Activated CD4-positive, CD25-positive, alpha-beta regulatory T cell treated with anti-CD3 and anti-CD28 coated beads, Interleukin-2, amount 50 U/mL, for 72 hours (primary cell): ENCODE measurements around the gene DVL3.
"Not testable (repeated sequence)": the region's sequence is repeated elsewhere in the genome, so short reads cannot be mapped to it uniquely, and the experiment has no call there.

ENCODE experiments used
- DNase-seq: peaks from one replicate; pipeline ENCODE4 v3.0.0; 2021

DVL3 gene

DNA sequence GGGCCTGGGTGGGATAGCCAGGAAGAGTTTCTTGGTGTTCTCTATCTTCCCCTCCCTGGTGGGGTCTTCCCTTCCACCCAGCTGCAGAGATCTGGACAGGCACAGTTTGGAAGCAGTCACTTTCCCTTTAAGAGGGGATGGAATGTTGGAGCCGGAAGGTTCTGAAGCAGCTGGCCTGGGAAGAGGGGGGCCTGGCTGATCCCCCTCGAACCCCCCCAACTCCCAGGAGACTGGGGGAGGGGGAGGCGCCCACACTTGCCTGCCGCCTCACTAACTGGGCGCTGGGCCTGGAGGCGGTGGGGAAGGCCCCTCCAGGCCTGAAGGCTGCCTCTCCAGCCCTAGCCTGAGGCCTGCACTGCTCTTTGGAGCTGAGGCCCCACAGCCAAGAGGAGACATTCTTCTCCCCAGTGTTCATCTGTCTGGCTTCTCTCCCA, 1.4 kb downstream of the DVL3 start:
- no peak for DNase-seq

DNA sequence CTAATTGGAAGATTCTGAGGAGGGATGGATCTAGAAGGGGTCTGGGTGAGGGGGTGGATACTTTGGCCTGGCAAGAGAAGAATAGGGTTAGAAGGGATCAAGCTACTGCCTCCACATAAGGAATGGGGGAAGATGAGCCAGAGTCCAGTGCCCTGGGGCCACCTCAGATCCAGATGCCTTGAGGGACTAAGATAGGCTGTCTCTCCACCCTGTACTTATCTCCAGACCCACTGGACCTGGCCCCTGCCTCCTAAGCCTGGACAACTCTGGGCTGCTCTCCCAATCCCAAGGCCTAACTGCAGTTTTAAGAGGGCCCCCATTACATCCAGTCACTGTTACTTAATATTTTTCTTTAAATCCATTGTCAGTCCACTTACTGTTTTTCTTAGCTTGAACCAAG, 2.0 kb downstream of the DVL3 start:
- DNase-seq = no peak

DNA sequence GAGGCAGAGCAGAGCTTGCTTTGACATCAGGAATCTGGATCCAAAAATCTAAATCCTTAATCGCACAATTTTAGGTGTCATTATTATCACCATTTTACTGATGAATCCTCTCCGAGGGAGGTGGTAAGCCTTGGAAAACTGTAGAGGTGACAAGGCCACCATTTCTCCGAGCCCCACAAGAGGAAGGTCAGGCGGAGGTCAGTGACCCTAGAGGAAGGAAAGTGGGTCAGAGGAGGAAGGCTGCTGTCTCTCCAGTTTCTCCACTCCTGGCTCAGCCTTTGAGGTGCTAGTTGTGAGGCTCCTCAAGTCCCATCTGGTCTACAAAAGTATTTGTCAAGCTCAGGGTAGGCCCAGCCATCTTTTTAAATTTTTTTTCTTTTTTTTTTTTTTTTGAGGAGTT, 3.2 kb downstream of the DVL3 start:
- no peak for DNase-seq

DNA sequence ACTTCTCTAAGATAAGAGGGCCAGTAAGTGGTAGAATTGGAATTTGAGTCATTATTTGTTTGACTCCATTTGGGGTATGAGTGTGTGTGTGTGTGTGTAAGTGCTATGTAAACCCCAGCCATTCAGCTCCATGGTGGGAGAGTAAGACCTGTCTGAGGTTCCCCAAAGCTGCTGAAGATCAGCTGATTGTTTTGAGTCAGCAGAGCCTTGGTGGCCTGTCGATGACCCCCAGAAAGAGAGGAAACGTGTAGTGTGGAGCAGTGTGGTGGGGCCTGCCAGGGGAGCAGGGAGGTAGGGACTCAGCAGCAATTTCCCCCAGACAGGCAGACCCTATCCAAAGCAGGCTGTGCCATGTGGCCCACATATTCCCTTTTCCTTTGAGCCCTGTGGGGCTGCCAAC, 5.3 kb downstream of the DVL3 start:
- DNase-seq = no peak

DNA sequence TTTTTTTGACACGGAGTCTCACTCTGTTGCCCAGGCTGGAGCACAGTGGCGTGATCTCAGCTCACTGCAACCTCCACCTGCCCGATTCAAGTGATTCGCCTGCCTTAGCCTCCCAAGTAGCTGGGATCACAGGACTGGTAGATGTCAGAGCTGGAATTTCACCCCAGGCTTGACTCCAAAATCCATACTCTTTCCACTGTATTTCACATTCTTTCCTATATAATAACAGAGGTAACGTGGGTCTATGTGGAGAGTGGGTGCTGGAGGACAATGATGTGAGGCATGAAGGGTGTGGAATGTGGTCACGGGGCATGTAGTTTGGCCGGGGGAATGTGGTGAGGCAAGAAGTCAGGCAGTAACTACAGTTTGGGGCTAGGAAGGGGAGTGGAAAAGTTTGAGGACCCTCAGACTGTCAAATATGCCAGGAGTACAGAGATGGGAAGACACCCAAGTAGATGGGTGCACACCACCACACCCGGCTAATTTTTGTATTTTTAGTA, 7.4 kb downstream of the DVL3 start:
- not testable (repeated sequence) for DNase-seq

DNA sequence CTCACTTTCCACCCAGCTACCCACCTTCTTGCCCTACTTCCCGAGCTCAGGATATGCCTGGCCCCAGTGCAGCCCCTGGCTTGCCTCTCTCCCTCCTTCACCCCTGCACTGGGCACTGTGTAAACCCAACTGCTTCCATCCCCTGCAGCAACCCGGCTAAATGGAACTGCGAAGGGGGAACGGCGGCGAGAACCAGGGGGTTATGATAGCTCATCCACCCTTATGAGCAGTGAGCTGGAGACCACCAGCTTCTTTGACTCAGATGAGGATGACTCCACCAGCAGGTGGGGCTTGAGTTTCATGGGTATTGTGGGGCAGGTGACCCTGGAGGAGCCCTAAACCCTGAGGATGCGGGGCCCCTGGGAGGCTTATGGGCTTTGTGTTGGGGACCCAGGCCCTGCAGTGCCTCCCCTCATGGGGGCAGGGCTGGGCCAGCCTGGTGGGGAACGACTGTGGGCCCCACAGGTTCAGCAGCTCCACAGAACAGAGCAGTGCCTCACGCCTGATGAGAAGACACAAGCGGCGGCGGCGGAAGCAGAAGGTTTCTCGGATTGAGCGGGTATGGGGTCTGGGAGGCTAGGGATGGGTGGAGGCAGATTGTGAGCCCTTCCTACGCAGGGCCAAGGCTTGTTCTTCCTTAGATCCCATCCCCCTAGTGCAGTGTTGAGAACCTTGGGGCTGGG, 9.6 kb downstream of the DVL3 start:
- DNase-seq = no peak

DNA sequence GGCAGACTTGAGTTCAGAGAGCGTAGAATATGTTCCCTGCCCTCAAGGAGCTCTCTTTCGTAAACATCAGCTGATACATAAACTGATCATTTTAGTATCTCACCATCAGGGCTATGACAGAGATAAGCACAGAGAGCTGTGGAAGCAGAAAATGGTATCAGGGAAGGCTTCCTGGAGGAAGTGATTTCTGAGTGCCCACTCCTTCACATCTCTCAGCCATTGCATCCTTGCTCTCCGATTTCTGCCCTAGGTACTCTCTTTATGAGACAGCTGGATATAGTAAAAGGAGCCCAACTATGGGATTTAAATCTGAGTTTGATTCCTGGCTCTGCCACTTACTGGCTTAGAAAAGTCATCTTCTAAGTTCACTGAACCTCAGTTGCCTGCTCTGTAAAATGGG, 10.4 kb downstream of the DVL3 start:
- no peak for DNase-seq

DNA sequence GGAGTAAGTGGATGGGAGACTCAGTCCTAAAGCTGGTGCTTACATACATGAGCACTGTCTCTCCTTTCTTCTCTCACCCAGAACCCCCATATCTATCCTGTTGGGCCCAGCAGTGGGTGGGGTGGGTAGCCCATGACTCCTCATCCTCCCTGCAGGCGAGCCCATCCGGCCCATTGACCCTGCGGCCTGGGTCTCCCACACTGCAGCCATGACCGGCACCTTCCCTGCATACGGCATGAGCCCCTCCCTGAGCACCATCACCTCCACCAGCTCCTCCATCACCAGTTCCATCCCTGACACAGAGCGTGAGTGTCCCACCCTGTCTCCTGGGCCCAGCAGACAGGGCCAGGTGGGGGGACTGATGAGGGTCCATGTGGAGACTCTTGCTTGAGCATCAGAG, 11.5 kb downstream of the DVL3 start:
- no peak for DNase-seq

DNA sequence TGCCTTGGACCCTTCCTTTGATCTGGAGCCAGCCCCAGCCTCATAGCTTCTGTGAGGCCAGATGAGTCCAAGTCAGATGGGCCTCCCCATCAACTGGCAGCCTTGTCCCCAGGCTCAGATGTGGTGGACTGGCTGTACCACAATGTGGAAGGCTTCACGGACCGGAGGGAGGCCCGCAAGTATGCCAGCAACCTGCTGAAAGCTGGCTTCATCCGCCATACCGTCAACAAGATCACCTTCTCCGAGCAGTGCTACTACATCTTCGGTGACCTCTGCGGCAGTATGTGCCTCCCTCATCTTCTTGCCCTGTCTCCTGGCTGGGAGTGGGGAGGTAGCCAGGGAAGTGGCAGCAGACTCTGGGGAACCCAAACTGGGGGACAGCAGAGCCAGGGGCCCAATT, 12.6 kb downstream of the DVL3 start:
- no peak for DNase-seq

DNA sequence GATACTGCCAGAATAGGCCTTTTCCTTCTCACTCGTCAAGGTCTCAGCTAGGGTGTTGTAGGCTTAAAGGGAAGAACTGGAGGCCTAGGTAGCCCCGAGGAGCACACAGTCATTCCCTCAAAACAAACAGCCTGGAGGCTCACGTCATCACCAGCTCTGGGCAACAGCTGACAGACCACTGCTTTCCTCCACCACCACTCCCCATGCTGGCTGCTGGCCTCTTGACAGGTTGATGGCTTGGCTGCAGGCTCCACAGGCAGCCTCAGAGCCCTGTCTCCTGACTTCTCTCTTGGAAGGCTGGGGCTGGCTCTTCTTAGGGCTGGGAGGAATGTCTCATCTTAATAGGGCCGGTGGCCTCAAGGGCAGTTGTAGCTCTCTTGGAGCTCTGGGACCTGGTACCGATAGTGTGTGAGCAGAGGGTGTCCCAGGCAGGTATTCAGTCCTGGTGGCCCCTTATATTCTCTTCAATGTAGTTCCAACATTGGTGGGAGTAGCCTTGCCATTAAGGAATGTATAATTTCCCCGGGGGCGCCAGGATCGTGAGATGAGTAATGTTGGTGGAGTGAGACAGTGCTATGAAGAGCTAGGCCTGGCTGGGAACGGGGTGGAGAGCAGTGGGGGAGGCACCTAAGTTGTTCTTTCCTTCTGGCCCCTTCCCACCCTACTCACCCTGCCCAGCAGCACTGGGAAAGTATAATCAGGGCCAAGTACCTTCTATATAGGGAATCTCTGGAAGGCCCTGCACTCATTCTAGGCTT, 13.4 kb downstream of the DVL3 start:
- DNase-seq = no peak

DNA sequence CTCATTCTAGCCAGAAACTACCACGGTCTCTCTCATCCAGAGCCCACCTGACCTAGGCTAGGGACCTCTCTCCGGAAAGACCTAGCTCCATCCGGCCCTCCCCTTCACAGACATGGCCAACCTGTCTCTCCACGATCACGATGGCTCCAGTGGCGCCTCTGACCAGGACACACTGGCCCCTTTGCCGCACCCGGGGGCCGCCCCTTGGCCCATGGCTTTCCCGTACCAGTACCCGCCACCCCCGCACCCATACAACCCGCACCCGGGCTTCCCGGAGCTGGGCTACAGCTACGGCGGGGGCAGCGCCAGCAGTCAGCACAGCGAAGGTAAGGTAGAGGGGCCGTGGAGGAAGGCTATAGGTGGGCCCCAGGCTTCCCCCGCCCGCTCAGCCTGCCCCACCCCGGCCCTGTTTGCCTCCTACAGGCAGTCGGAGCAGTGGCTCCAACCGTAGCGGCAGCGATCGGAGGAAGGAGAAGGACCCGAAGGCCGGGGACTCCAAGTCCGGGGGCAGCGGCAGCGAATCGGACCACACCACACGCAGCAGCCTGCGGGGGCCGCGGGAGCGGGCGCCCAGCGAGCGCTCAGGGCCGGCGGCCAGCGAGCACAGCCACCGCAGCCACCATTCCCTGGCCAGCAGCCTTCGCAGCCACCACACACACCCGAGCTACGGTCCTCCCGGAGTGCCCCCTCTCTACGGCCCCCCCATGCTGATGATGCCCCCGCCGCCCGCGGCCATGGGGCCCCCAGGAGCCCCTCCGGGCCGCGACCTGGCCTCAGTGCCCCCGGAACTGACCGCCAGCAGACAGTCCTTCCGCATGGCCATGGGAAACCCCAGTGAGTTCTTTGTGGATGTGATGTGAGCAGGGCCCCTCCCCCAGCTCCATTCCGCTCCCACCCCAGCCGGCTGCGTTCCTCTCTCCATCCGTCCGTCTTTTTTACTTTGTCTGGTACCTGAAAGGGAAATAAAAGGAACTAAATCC, 15.0 kb downstream of the DVL3 start:
- no peak for DNase-seq

DNA sequence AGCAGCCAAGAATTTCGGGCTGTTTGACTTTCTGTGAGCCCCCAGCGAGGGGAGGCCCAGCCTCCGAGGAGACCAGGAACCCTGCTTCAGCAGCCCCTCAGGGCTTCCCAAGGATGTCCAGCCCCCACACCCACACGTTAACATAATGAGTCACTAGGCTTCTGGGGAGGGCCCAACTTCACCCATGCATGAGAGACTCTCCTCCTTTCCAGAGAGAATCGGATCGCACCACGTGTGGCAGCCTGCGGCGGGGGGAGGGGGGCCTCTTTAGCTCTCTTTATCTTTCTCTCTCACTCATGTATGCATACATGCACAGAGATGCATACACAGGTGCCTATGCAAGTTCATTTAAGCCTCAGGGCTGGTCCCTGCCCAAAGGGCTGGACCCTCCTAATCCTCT, 16.4 kb downstream of the DVL3 start:
- DNase-seq = no peak

DNA sequence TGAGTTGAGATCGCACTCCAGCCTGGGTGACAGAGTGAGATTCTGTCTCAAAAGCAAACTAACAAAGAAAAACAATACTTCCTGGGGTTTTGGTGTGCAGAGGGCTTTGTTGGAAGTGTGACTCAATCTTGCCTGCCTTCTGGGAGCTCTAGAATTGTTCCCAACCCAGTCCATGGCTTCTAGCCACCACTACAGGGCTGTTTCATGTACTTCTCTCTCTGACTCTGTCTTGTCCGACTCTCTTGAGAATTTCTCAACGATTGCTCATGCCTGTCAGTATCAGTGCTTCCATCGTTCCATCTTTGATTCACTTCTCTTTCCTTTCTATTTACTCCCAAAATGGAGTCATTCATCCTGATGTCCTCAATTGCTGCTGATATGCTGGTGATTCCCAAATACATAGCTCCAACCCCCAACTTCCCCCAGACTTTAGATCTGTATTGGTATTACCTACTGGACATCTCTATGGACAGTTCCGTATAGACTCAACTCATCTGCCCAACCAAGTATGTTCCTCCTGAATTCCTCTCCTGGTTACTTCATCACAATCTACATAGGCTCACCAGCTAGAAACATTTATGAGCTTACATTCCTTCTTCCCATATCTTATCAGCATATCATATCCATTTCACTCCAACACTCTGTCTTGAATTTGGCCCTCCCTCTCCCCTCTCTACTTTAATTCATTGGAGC, 17.6 kb downstream of the DVL3 start:
- no peak for DNase-seq

DNA sequence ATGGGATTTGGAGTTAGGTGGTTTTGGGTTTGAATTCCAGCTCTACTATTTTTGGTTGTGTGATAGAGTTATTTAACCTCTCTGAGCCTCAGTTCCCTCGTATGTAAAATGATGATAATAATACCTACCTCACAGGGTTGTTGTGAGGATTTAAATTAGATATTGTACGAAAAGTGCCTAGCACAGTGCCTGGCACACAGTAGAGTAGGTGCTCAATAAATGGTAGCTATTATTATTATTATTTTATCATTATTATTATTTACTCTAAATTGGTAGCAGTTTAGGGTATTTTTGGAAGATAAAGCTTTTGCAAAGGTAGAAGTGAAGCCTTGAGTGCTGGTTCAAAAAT, 18.2 kb downstream of the DVL3 start:
- DNase-seq = no peak

DNA sequence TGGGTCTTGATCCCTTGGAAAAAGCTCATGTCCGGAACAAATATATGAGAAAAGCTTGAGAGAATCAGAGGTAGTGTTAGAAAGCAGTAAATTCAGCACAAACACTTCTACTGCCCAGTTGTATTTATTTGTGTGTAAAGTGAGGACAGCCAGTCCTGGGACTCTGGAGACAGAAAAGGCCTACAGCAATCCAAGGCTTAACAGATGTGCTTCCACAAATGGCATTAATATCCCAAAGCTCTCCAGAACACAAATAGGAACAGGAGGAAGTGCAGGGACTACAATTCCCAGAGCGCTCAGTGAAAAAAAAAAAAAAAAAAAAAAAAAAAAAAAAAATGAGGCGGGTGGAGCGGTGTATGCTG, 19.1 kb downstream of the DVL3 start:
- no peak for DNase-seq

DNA sequence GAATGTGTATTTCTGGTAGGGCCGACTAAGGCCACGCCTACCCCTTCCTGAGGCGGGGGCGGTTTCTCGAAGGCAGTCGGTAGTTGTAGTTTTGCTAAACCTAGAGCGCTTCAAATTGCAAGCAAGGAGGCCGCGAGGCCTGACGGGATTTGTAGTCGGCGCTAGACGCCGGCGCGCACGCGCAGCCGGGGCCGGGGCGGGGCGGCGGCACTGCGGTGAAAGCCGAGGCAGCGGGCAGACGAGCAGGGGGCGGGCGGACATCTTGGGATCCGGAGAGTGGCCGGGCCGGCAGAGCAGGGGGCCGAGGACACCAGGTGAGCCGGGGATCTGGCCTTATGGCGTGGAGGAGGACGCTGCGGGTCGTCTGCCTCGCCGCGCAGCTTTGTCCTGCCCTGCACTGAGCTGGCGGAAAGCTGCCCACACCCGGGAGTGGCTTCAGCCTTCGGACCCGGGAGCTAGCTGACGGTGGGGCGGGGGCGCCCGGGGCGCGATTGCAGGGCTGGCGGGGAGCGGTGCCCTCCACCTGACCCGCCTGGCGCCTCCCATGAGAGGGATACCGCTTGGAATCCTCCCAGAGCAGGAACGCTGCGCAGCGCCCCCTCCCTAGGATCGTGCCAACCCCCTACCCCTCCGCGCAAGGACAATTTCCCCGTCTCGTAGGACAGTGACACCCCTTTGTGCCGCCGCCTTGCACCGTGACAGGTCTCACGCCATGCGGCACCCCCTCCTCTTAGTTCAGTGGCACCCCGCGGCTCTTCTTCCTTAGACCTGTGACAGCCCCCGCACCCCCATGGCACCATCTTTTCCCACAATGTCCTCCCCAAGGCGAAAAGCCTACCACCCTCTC, 19.7 kb downstream of the DVL3 start, which contains the start of gene AP2M1:
TSS of gene AP2M1 (plus strand) at position 210 of the 847 bp plus-strand sequence. CDS start 2,139 bp downstream, outside the sequence.
- DNase-seq = peak; percentile 98

DNA sequence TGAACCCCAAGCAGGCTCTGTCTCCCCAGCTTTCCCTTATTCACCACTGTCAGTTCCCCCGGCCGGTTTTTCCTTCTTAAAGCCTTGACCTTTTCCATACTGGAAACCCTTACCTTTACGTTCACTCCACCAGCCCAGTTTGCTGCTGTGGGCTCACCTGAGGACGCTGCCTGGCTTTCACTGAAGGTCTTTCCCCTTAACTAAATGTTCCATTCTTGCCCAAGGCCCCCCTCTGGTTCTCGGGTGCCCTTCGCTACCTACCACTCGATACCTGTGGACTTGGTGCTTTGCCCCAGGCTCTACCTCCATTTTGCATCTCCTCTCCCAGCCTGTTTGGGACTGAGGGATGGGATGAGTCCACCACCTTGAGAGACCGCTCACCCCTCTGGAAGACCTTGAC, 20.3 kb downstream of the DVL3 start:
- DNase-seq = no peak

DNA sequence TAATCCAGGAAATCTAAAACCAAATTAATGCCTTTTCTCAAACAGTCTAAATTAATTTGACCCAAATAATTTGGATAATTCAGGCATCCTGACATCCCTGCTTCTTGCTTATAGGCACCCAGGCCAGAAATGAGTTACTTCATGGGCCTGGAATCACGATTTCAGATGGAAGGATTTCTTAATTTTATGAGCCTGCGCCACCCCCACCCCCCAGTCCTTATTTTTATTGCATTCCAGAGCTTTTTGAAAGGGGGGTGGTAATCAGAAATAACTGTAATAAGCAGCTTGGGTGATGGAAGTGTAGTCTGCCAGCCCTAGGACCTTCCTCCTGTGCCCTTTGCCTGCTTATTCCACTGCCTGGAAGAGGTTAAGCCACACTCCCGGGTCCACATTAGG, 20.8 kb downstream of the DVL3 start:
- no peak for DNase-seq

DNA sequence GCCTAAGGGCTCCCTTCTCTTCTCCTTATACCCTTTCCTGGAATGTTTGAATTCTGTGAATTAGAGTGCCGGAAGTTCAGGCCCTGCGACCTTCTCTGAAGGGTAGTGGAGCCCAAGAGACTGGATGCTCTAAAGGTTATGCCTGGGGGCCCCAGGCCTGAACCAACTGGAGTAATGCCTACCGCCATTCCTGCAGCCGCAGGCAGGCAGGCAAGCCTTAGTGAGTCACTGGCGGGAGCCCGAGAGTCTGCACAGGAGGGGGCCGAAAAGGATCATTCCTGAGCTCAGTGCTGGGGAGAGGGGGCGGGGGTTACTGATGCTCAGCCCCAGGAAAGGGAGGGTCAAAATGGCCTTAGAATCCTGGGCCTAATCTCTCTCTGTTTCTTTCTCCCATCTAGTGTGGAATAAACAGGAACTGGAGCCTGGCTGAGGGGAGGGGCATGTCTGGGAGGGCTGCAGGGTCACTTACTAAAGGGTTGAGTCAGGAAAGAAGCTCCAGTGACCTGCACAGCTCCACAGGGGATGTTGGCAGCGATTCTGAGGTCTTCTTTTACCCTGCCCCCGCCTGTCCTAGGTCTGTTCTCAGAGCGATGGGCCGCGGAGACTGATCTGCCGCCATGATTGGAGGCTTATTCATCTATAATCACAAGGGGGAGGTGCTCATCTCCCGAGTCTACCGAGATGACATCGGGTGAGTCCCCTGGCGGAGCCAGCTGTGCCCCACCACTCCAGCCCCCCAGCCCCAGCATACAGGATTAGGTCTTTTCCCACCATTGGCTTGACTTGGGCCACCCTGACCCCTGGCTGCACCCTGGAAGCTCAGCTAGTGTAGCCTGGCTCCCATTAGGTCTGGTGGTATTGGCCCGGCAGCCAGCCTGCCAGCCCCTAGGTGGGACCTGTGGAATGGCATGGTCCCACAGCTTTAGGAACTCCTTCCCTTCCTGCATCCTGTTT, 21.5 kb downstream of the DVL3 start:
- DNase-seq = no peak

DNA sequence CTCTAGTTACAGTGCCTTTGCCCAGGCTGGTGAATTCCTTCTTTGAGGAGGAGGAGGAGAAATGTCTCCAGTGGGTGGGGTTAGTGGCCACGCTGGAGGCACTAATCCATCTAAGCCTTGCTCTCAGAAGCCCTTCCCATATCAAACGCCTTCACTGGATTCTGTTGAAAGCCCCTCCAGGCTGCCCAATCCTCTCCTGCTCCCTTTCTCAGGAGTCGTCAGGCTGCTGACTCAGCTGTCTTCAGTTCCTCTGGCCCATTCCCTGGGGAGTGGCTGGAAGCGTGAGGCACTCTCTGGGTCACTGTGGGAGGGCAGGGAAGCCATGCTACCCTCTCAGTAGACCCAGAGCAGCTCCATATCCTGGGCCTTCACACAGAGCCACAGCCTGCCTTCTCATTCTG, 22.2 kb downstream of the DVL3 start:
- DNase-seq = no peak
